Right forelimb (tissue), 1 donor: Measurements from ENCODE around the gene CDCA5.

Source experiments
- DNase-seq: peaks from one replicate; pipeline ENCODE4 v3.0.0-alpha.2; 2018

CDCA5 gene

GRCh38 chr11:65104628-65105027, 20.8 kb upstream of the CDCA5 start:
- no peak for DNase-seq

GRCh38 chr11:65103476-65103875, 19.6 kb upstream of the CDCA5 start:
- DNase-seq, result no peak

GRCh38 chr11:65102142-65103095, 18.6 kb upstream of the CDCA5 start:
- DNase-seq, result no peak

- DNase-seq, result no peak
These were observed 17.0 kb upstream of the CDCA5 start for GRCh38 chr11:65100674-65101350.

- DNase-seq, result no peak
These were observed 13.1 kb upstream of the CDCA5 start for GRCh38 chr11:65096926-65097325.

GRCh38 chr11:65095974-65096806, 12.3 kb upstream of the CDCA5 start, which contains the start of gene VPS51:
Gene VPS51, plus strand, starts transcription at chr11:65096214. Its CDS starts 37 bp downstream, at chr11:65096251.
- DNase-seq, result peak; percentile 89

GRCh38 chr11:65095427-65095826, 11.6 kb upstream of the CDCA5 start:
- DNase-seq, result no peak

- DNase-seq, result no peak
These were observed 6.8 kb upstream of the CDCA5 start for GRCh38 chr11:65090628-65091027.

GRCh38 chr11:65089621-65090020, 5.8 kb upstream of the CDCA5 start:
- DNase-seq, result no peak

- DNase-seq, result no peak
These were observed 4.0 kb upstream of the CDCA5 start for GRCh38 chr11:65087827-65088226.

GRCh38 chr11:65087216-65087615, 3.4 kb upstream of the CDCA5 start:
- DNase-seq, result no peak

GRCh38 chr11:65086809-65087208, 3.0 kb upstream of the CDCA5 start:
- DNase-seq, result no peak

- DNase-seq, result no peak
These were observed 1.6 kb upstream of the CDCA5 start for GRCh38 chr11:65085446-65085845.

GRCh38 chr11:65084598-65085375, 947 bp upstream of the CDCA5 start:
- no peak for DNase-seq

- no peak for DNase-seq
These were observed 556 bp downstream of the CDCA5 start for GRCh38 chr11:65083134-65083833.

- no peak for DNase-seq
These were observed 5.0 kb downstream of the CDCA5 start for GRCh38 chr11:65078786-65079342.

GRCh38 chr11:65078151-65078550, 5.7 kb downstream of the CDCA5 start:
- DNase-seq, result no peak

- no peak for DNase-seq
These were observed 6.4 kb downstream of the CDCA5 start for GRCh38 chr11:65077451-65077850.

GRCh38 chr11:65072631-65072966, 11.2 kb downstream of the CDCA5 start:
- no peak for DNase-seq

GRCh38 chr11:65071907-65072630, 11.8 kb downstream of the CDCA5 start:
- DNase-seq, result no peak

GRCh38 chr11:65069217-65069616, 14.6 kb downstream of the CDCA5 start:
- no peak for DNase-seq
